SK-N-MC (cell line): ENCODE data around the gene EFEMP2.

Experiments used
- DNase-seq: peaks from one replicate; pipeline ENCODE4 v3.0.0-alpha.2; 2011; ENCODE audit warnings: low read depth, low spot score
- H3K27ac ChIP-seq: fragments of 200-600 bp; sonication (generic); 2 replicates; pipeline ENCODE4 v1.5.1; 2016; ENCODE audit warnings: mixed run types
- H3K36me3 ChIP-seq: fragments of 200-600 bp; sonication (generic); 2 replicates; pipeline ENCODE4 v1.6.1; 2017; ENCODE audit warnings: antibody characterized with exemption, low read length, mixed read lengths; ENCODE audit not compliant: insufficient read depth
- H3K4me3 ChIP-seq: fragments of 200-600 bp; sonication (generic); 2 replicates; pipeline ENCODE4 v1.5.1; 2016
- H3K9ac ChIP-seq: fragments of 200-600 bp; sonication (generic); 2 replicates; pipeline ENCODE4 v1.8.0; 2017; ENCODE audit warnings: mixed run types, mixed read lengths; ENCODE audit not compliant: insufficient read length
- H3K9me3 ChIP-seq: fragments of 200-600 bp; sonication (generic); 2 replicates; pipeline ENCODE4 v1.6.1; 2017; ENCODE audit warnings: low read depth, mild to moderate bottlenecking, antibody characterized with exemption, low read length, moderate library complexity, mixed read lengths
- EZH2 ChIP-seq: fragments of 200-600 bp; sonication (generic); IDR thresholded peaks from one replicate; pipeline ENCODE4 v1.6.1; 2017; ENCODE audit warnings: antibody characterized with exemption
- FOXP2 ChIP-seq: optimal IDR thresholded peaks from 2 replicates; pipeline ENCODE3; 2011; ENCODE audit warnings: mild to moderate bottlenecking, moderate library complexity; ENCODE audit not compliant: insufficient read depth; ENCODE audit errors: extremely low read length, control extremely low read depth
- POLR2AphosphoS5 ChIP-seq: IDR thresholded peaks from 2 replicates; pipeline ENCODE4 v1.6.1; 2012; ENCODE audit warnings: mild to moderate bottlenecking, low read depth, low read length, borderline replicate concordance

The EFEMP2 gene

GRCh38 chr11:65888163-65888814 is 15.7 kb upstream of the EFEMP2 start, which contains the start of gene FIBP:
FIBP (minus strand) TSS chr11:65888471; CDS start chr11:65888418, 53 bp downstream.
- Histone ChIP-seq H3K27ac (peak within 1 kb of the TSS; percentile 1; the same call in 1 of the 2 replicates), H3K36me3 (peaks cover 29% of the 10 kb centered on the region; the same call in 1 of the 2 replicates)

GRCh38 chr11:65887723-65888162 is 15.1 kb upstream of the EFEMP2 start:
- peaks cover 35% of the 10 kb centered on the region; the same call in 1 of the 2 replicates for H3K36me3 ChIP-seq

More at GRCh38 chr11:65888163-65888814, 15.7 kb upstream of the EFEMP2 start, which contains the start of gene FIBP:
- H3K9me3 ChIP-seq = no peaks in the 10 kb centered on the region
- peak within 1 kb of the TSS; percentile 84 for H3K9ac ChIP-seq
- TF ChIP-seq FOXP2 (no peak), POLR2AphosphoS5 (peak; percentile 97), EZH2 (no peak)
- peak; percentile 67 for DNase-seq
- peak within 1 kb of the TSS; percentile 100 for H3K4me3 ChIP-seq

GRCh38 chr11:65886826-65887722 is 14.5 kb upstream of the EFEMP2 start:
- H3K9me3 ChIP-seq = no peaks in the 10 kb centered on the region
- peaks cover 36% of the 10 kb centered on the region; the same call in 1 of the 2 replicates for H3K36me3 ChIP-seq
- H3K27ac ChIP-seq = no peak overlapping the region
- no peak overlapping the region for H3K9ac ChIP-seq
- peak overlapping the region; percentile 100 for H3K4me3 ChIP-seq
- no peak for DNase-seq
- TF ChIP-seq FOXP2 = no peak
- no peak for TF ChIP-seq EZH2
- no peak for TF ChIP-seq POLR2AphosphoS5

More at GRCh38 chr11:65887723-65888162, 15.1 kb upstream of the EFEMP2 start:
- H3K27ac ChIP-seq = no peak overlapping the region
- no peak for DNase-seq
- H3K9me3 ChIP-seq = no peaks in the 10 kb centered on the region
- H3K4me3 ChIP-seq = peak overlapping the region; percentile 100
- H3K9ac ChIP-seq = peak overlapping the region; percentile 84
- TF ChIP-seq FOXP2 = no peak
- TF ChIP-seq POLR2AphosphoS5 = no peak
- no peak for TF ChIP-seq EZH2

- H3K4me3 ChIP-seq = no peak overlapping the region
- H3K9me3 ChIP-seq = no peaks in the 10 kb centered on the region
- peaks cover 36% of the 10 kb centered on the region; the same call in 1 of the 2 replicates for H3K36me3 ChIP-seq
- no peak for DNase-seq
- no peak overlapping the region for H3K27ac ChIP-seq
- H3K9ac ChIP-seq = no peak overlapping the region
- TF ChIP-seq POLR2AphosphoS5 (no peak), FOXP2 (no peak), EZH2 (no peak)
These were observed 13.4 kb upstream of the EFEMP2 start for GRCh38 chr11:65885808-65886536.

GRCh38 chr11:65885231-65885630 is 12.6 kb upstream of the EFEMP2 start:
- Histone ChIP-seq H3K9me3 (no peaks in the 10 kb centered on the region), H3K27ac (no peak overlapping the region), H3K9ac (no peak overlapping the region), H3K36me3 (peaks cover 36% of the 10 kb centered on the region; the same call in 1 of the 2 replicates), H3K4me3 (no peak overlapping the region)
- no peak for DNase-seq
- no peak for TF ChIP-seq FOXP2
- TF ChIP-seq POLR2AphosphoS5 = no peak
- no peak for TF ChIP-seq EZH2

GRCh38 chr11:65884716-65885092 is 12.1 kb upstream of the EFEMP2 start:
- H3K9ac ChIP-seq = no peak overlapping the region
- no peak overlapping the region for H3K4me3 ChIP-seq
- H3K36me3 ChIP-seq = peaks cover 36% of the 10 kb centered on the region; the same call in 1 of the 2 replicates
- H3K27ac ChIP-seq = no peak overlapping the region
- TF ChIP-seq FOXP2 (no peak), EZH2 (no peak), POLR2AphosphoS5 (no peak)
- no peaks in the 10 kb centered on the region for H3K9me3 ChIP-seq
- DNase-seq = no peak

GRCh38 chr11:65883786-65884715 is 11.5 kb upstream of the EFEMP2 start:
- Histone ChIP-seq H3K9me3 (no peaks in the 10 kb centered on the region), H3K27ac (no peak overlapping the region), H3K36me3 (peaks cover 36% of the 10 kb centered on the region; the same call in 1 of the 2 replicates), H3K9ac (no peak overlapping the region), H3K4me3 (no peak overlapping the region)
- no peak for DNase-seq
- TF ChIP-seq POLR2AphosphoS5 = no peak
- TF ChIP-seq EZH2 = no peak
- TF ChIP-seq FOXP2 = no peak
